HK-2 (cell line): Measurements from ENCODE around the gene FRK.
"Not testable (repeated sequence)": the region's sequence is repeated elsewhere in the genome, so short reads cannot be mapped to it uniquely, and the experiment has no call there.

Experiments used
- DNase-seq: peaks from one replicate; pipeline ENCODE4 v3.0.0-alpha.2; 2018; ENCODE audit not compliant: unreplicated experiment

The FRK gene

DNA sequence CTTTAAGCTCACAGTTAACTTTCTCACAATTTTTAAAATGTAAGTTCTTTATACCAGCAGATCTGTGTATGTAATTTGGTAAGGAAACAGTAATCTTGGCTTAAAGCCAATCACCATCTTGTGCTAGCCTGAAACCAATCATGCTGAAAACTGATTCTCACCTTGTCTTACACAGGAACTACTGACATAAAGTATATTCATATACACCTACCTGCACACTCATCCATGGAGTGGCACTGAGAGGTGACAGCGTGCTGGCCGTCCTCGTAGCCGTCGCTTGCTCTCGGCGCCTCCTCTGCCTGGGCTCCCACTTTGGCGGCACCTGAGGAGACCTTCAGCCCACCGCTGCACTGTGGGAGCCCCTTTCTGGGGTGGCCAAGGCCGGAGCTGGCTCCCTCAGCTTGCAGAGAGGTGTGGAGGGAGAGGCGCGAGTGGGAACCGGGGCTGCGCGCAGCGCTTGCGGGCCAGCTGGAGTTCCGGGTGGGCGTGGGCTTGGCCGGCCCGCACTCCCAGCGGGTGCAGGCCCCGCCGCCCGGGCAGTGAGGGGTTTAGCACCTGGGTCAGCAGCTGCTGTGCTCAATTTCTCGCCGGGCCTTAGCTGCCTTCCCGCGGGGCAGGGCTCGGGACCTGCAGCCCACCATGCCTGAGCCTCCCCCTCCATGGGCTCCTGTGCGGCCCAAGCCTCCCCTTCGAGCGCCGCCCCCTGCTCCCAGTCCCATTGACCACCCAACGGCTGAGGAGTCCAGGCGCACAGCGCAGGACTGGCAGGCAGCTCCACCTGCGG, 171.8 kb downstream of the FRK start:
- not testable (repeated sequence) for DNase-seq

DNA sequence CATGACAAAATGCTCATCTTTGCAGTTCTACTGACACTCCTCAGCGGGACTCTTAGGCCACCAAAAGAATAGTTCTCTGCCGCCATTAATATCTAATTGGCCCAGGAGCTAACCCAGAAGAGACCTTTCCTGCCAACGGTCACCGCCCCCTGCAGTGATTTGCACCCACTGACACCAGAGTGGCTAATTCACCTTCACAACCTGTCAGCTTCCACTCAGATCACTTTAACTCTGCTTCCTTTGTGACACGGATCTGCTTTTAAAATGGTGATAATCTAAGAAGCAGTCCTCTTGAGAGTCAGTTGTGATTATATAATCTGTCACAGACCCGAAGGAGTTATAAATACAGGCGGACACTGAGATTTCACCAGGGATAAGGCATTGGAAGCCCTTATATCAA, 172.8 kb downstream of the FRK start:
- no peak for DNase-seq

DNA sequence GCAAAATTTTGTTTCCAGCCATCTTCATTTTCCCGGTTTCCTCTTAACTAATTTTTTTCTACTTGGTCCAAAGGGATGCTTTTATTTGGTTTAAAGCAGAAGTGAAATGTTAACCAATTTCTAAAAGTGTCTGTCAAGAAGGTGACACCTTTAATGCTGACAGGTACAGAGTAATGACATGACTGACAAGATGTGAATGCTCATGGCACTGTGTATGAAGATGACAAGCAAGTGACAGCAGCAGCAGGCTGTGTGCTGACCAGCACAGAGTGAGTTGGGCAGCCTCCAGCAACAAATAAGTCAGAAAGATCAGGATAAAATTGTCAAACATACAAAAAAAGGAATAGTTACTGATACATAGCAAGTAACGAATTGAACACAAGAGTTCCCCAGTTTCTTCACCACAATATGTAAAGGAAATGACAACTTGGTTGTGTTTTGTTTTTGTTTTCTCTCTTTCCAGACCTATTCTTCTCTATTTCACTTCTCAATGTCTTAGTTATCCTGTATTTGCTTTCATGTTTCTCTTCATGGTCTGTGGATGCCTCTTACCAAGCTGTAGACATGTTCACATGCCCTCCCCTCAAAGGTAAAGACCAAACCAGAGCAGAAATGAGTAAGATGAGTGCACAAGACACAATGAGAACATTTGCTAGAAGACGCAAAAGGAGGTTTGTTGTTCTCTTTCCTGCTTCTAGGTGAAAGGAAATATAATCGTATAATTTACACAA, 174.9 kb downstream of the FRK start:
- no peak for DNase-seq

DNA sequence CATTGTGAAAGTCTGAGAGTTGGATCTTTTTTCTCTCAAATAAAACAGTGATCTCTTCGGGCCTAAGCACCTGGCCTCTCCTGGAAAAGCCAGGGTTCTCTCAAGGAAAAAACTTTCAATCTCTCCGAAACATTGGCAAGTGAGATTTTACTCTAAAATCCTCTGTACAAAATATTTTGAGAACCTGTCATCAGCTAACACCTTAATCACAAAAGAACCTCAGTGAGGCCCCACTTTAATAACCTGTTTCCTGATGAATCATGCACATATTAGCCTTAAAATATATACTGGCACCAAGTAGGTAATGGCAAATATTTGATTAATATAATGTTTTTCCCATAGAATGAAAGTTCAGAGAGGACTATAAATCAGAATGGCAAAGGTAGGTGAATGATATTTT, 177.9 kb downstream of the FRK start:
- no peak for DNase-seq

DNA sequence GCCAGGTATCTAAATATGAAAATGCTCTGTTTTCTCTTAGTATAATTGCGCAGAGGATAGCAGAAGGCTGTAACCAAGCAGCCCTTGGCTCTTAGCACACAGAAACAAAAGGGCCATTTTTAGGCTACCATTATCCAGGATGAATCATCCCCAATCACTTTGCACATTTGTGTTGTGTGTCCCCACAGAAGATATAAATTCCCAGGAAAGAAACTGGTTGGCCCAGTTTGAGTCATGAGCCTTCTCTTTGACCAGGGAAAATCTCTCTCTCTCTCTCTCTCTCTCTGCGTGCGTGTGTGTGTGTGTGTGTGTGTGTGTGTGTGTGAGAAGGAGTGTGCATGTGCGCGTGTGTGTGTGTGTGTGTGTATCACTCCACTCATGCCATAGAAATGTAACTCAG, 178.5 kb downstream of the FRK start:
- peak; percentile 11 for DNase-seq
